ENCODE data around the gene FAM124B.

The FAM124B gene

GRCh38 chr2:224379986-224380385 lies 21.9 kb downstream of the FAM124B start:
- DNase-seq, result no peak

GRCh38 chr2:224379172-224379571 lies 22.7 kb downstream of the FAM124B start:
- no peak for DNase-seq

GRCh38 chr2:224378701-224379097 lies 23.2 kb downstream of the FAM124B start:
- no peak for DNase-seq

GRCh38 chr2:224377751-224378700 lies 23.9 kb downstream of the FAM124B start:
- DNase-seq, result no peak

GRCh38 chr2:224372641-224373040 lies 29.3 kb downstream of the FAM124B start:
- no peak for DNase-seq

- DNase-seq, result peak; percentile 30
These were observed 32.8 kb downstream of the FAM124B start for GRCh38 chr2:224369028-224369632.

GRCh38 chr2:224366267-224366844 lies 35.6 kb downstream of the FAM124B start:
- no peak for DNase-seq

GRCh38 chr2:224365331-224365730 lies 36.6 kb downstream of the FAM124B start:
- no peak for DNase-seq

- DNase-seq, result no peak
These were observed 38.6 kb downstream of the FAM124B start for GRCh38 chr2:224363281-224363680.

- DNase-seq, result no peak
These were observed 39.8 kb downstream of the FAM124B start for GRCh38 chr2:224362094-224362493.

- DNase-seq, result no peak
These were observed 41.1 kb downstream of the FAM124B start for GRCh38 chr2:224360801-224361251.

GRCh38 chr2:224359569-224359968 lies 42.3 kb downstream of the FAM124B start:
- DNase-seq, result no peak

- peak; percentile 86 for DNase-seq
These were observed 44.6 kb downstream of the FAM124B start for GRCh38 chr2:224357098-224357901.

GRCh38 chr2:224354632-224355211 lies 47.2 kb downstream of the FAM124B start:
- DNase-seq, result no peak

- no peak for DNase-seq
These were observed 51.2 kb downstream of the FAM124B start for GRCh38 chr2:224350703-224351102.

- no peak for DNase-seq
These were observed 52.5 kb downstream of the FAM124B start for GRCh38 chr2:224349396-224349795.

GRCh38 chr2:224347176-224348051 lies 54.5 kb downstream of the FAM124B start:
- DNase-seq, result no peak

- no peak for DNase-seq
These were observed 56.4 kb downstream of the FAM124B start for GRCh38 chr2:224345492-224345891.

GRCh38 chr2:224343226-224343625 lies 58.7 kb downstream of the FAM124B start:
- DNase-seq, result no peak

GRCh38 chr2:224335991-224336390 lies 65.9 kb downstream of the FAM124B start:
- no peak for DNase-seq

- DNase-seq, result no peak
These were observed 67.2 kb downstream of the FAM124B start for GRCh38 chr2:224334726-224335125.

Data from KG1 (cell line).